HG02884 (cell line): ENCODE results near the gene OGFR.
A peak's percentile ranks its signal among the peaks of the same experiment; 100 is the strongest.

Source experiments
- ATAC-seq: cut with Tn5 transposase; IDR thresholded peaks from one replicate; pipeline ENCODE4 v1.9.1; 2021; ENCODE audit warnings: mild to moderate bottlenecking, moderate library complexity; ENCODE audit not compliant: unreplicated experiment

Gene OGFR

GRCh38 chr20:62824476-62825332 lies 20.1 kb downstream of the OGFR start:
- ATAC-seq = no peak

- no peak for ATAC-seq
Observed at GRCh38 chr20:62825333-62825985, 20.8 kb downstream of the OGFR start.

- ATAC-seq = no peak
Observed at GRCh38 chr20:62825986-62826645, 21.5 kb downstream of the OGFR start.

- ATAC-seq = no peak
Observed at GRCh38 chr20:62826646-62827310, 22.1 kb downstream of the OGFR start.

GRCh38 chr20:62827311-62828038 lies 22.8 kb downstream of the OGFR start:
- no peak for ATAC-seq

GRCh38 chr20:62828051-62828450 lies 23.4 kb downstream of the OGFR start:
- ATAC-seq = no peak

- ATAC-seq = no peak
Observed at GRCh38 chr20:62828511-62829230, 24.0 kb downstream of the OGFR start.

GRCh38 chr20:62829231-62830230 lies 24.9 kb downstream of the OGFR start:
- no peak for ATAC-seq

- no peak for ATAC-seq
Observed at GRCh38 chr20:62830251-62830650, 25.6 kb downstream of the OGFR start.

- no peak for ATAC-seq
Observed at GRCh38 chr20:62830821-62831220, 26.2 kb downstream of the OGFR start.

GRCh38 chr20:62831361-62831788 lies 26.7 kb downstream of the OGFR start:
- no peak for ATAC-seq

GRCh38 chr20:62831854-62832211 lies 27.2 kb downstream of the OGFR start:
- no peak for ATAC-seq

GRCh38 chr20:62832212-62832922 lies 27.7 kb downstream of the OGFR start:
- ATAC-seq = peak; percentile 77

- peak; percentile 32 for ATAC-seq
Observed at GRCh38 chr20:62832951-62833391, 28.3 kb downstream of the OGFR start.

- ATAC-seq = no peak
Observed at GRCh38 chr20:62834967-62835730, 30.5 kb downstream of the OGFR start.

- ATAC-seq = no peak
Observed at GRCh38 chr20:62835931-62836861, 31.6 kb downstream of the OGFR start.
